ENCODE results near the gene EVC. TPM values are rescaled to one million over a fixed set of nuclear protein-coding genes. Genes with fewer than 3 reads are reported as not detected.

Gene EVC
- total RNA-seq, 2 experiments from 2014 or later, result 0.70 to 1.5 TPM

GRCh38 chr4:5686338-5686737 is 24.7 kb upstream of the EVC start:
- CTCF ChIA-PET, result no interaction called here
- Mint-ChIP-seq H3K4me1 (ENCODE audit: low read depth) (no peaks in the 10 kb centered on the region), H3K36me3 (ENCODE audit: low read depth) (no peaks in the 10 kb centered on the region), H3K27ac (no peak overlapping the region), H3K27me3 (no peaks in the 10 kb centered on the region), H3K9me3 (no peaks in the 10 kb centered on the region), H3K4me3 (no peak overlapping the region)
- no peak for TF ChIP-seq CTCF (IDR thresholded peaks at IDR 0.05)
- no peak overlapping the region for H3K4me3 ChIP-seq (ENCODE audit: low read length)
- H3K9me3 ChIP-seq (ENCODE audit: control insufficient read depth in 1 of 2, insufficient read depth in 1 of 2, low read length in 2 of 2), result peaks cover 0 to 22% of the 10 kb centered on the region in 2 experiments
- no peaks in the 10 kb centered on the region for H3K27me3 ChIP-seq (ENCODE audit: control insufficient read depth in 1 of 2, insufficient read depth in 2 of 2, low read length in 2 of 2)
- H3K4me1 ChIP-seq (ENCODE audit: insufficient read depth, low read length), result no peaks in the 10 kb centered on the region
- POLR2A ChIA-PET, result no interaction called here
- no peak for DNase-seq
- intact Hi-C loops (cut with DNase I, micrococcal nuclease), result no loop called here
- no peaks in the 10 kb centered on the region for H3K36me3 ChIP-seq (ENCODE audit: insufficient read depth, low read length)
- H3K27ac ChIP-seq (ENCODE audit: low read depth in 1 of 2, low read length in 2 of 2), result no peak overlapping the region
- ATAC-seq (ENCODE audit: poor library complexity), result no peak

DNA sequence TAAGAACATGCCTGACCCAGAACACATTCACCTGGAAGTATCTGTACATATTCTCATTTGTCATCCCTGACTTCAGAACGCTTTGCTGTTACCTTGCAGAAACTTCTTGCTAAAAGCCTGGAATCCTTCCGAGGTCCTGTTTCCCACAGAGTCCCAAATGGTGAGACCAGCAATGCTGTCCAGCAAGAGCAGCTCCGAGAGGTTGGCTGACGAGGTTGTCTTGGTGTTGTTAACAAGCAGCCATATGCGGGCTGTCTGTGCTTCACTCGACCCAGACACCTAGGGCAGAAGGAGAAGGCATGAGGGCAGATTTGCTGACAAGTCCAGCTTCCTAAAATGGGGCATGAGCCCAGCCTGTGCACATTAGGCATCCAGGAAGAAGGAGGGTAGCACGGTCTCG is 21.9 kb upstream of the EVC start:
- intact Hi-C loops (cut with DNase I, micrococcal nuclease), result no loop called here
- Mint-ChIP-seq H3K4me3 (no peak overlapping the region), H3K9me3 (no peaks in the 10 kb centered on the region), H3K4me1 (ENCODE audit: low read depth) (no peaks in the 10 kb centered on the region), H3K36me3 (ENCODE audit: low read depth) (no peaks in the 10 kb centered on the region), H3K27ac (no peak overlapping the region), H3K27me3 (no peaks in the 10 kb centered on the region)
- CTCF ChIA-PET, result no interaction called here
- Histone ChIP-seq H3K4me3 (ENCODE audit: low read length) (no peak overlapping the region), H3K27ac (ENCODE audit: low read depth in 1 of 2, low read length in 2 of 2) (no peak overlapping the region), H3K4me1 (ENCODE audit: insufficient read depth, low read length) (no peaks in the 10 kb centered on the region), H3K27me3 (ENCODE audit: control insufficient read depth in 1 of 2, insufficient read depth in 2 of 2, low read length in 2 of 2) (no peaks in the 10 kb centered on the region), H3K9me3 (ENCODE audit: control insufficient read depth in 1 of 2, insufficient read depth in 1 of 2, low read length in 2 of 2) (peaks cover 0 to 15% of the 10 kb centered on the region in 2 experiments), H3K36me3 (ENCODE audit: insufficient read depth, low read length) (no peaks in the 10 kb centered on the region)
- POLR2A ChIA-PET, result no interaction called here
- ATAC-seq (ENCODE audit: poor library complexity) (no peak), DNase-seq (no peak)
- no peak for TF ChIP-seq CTCF (IDR thresholded peaks at IDR 0.05)

GRCh38 chr4:5691491-5692132 is 19.4 kb upstream of the EVC start:
- DNase-seq (no peak), ATAC-seq (ENCODE audit: poor library complexity) (no peak)
- H3K36me3 ChIP-seq (ENCODE audit: insufficient read depth, low read length), result no peaks in the 10 kb centered on the region
- peaks cover 0 to 6% of the 10 kb centered on the region in 2 experiments for H3K9me3 ChIP-seq (ENCODE audit: control insufficient read depth in 1 of 2, insufficient read depth in 1 of 2, low read length in 2 of 2)
- H3K27me3 Mint-ChIP-seq, result no peaks in the 10 kb centered on the region
- no peaks in the 10 kb centered on the region for H3K4me1 Mint-ChIP-seq (ENCODE audit: low read depth)
- TF ChIP-seq CTCF (IDR thresholded peaks at IDR 0.05), result no peak
- H3K36me3 Mint-ChIP-seq (ENCODE audit: low read depth), result no peaks in the 10 kb centered on the region
- H3K9me3 Mint-ChIP-seq, result no peaks in the 10 kb centered on the region
- no peaks in the 10 kb centered on the region for H3K4me1 ChIP-seq (ENCODE audit: insufficient read depth, low read length)
- intact Hi-C loops (cut with DNase I, micrococcal nuclease), result no loop called here
- no peak overlapping the region for H3K4me3 Mint-ChIP-seq
- no peak overlapping the region for H3K27ac ChIP-seq (ENCODE audit: low read depth in 1 of 2, low read length in 2 of 2)
- CTCF ChIA-PET, result no interaction called here
- H3K27me3 ChIP-seq (ENCODE audit: control insufficient read depth in 1 of 2, insufficient read depth in 2 of 2, low read length in 2 of 2), result no peaks in the 10 kb centered on the region
- H3K4me3 ChIP-seq (ENCODE audit: low read length), result no peak overlapping the region
- POLR2A ChIA-PET, result no interaction called here
- no peak overlapping the region for H3K27ac Mint-ChIP-seq
